Thoracic aorta (tissue), 2 donors: ENCODE results near the gene RAD51. TPM values are rescaled to one million over a fixed set of nuclear protein-coding genes. Genes with fewer than 3 reads are reported as not detected.

Source experiments
- ATAC-seq: fragments of 150-250 bp; one replicate; pipeline ENCODE4 v1.8.0; 2017; ENCODE audit warnings: low read depth; ENCODE audit not compliant: insufficient number of reproducible peaks, low FRiP score
- DNase-seq: peaks from one replicate; pipeline ENCODE4 v3.0.0-alpha.2; 2020; ENCODE audit warnings: low spot score
- H3K27ac ChIP-seq, 2 donors: fragments of 200-600 bp; sonication (generic); 1 replicate in 1 of 2; 2 replicates in 1 of 2; pipeline ENCODE4 v1.5.1; 2016; ENCODE audit warnings: mild to moderate bottlenecking in 2 of 2, moderate library complexity in 2 of 2
- H3K27me3 ChIP-seq: fragments of 200-600 bp; sonication (generic); replicated peaks from 2 replicates; pipeline ENCODE4 v1.6.0; 2016; ENCODE audit warnings: mild to moderate bottlenecking; ENCODE audit not compliant: insufficient read depth
- H3K36me3 ChIP-seq: fragments of 200-600 bp; sonication (generic); one replicate; pipeline ENCODE4 v1.5.1; 2016
- H3K4me1 ChIP-seq, 2 donors: fragments of 200-600 bp; sonication (generic); 1 replicate in 1 of 2; 2 replicates in 1 of 2; pipeline versions ENCODE4 v1.5.1 to v1.6.0; 2016; ENCODE audit warnings: low read depth in 2 of 2, mild to moderate bottlenecking in 1 of 2; ENCODE audit not compliant: control insufficient read depth in 1 of 2
- H3K4me3 ChIP-seq: fragments of 200-600 bp; sonication (generic); 2 replicates; pipeline ENCODE4 v1.5.1; 2016; ENCODE audit warnings: mild to moderate bottlenecking
- H3K9me3 ChIP-seq: fragments of 200-600 bp; sonication (generic); 2 replicates; pipeline ENCODE4 v1.5.1; 2016
- CTCF ChIP-seq: fragments of 200-600 bp; sonication (generic); IDR thresholded peaks from one replicate; pipeline ENCODE4 v1.5.1; 2019; ENCODE audit warnings: antibody characterized with exemption
- total RNA-seq, 2 donors: library from RNA; depleted of rRNA; stranded (reverse); fragments of >200 nt; gene quantifications; one replicate each; pipeline versions ENCODE4 v1.1.0 to v1.2.3, GENCODE V29; 2016

RAD51 gene
- total RNA-seq, 2 donors from 2014 or later = 0.27 TPM; not detected in 1

GRCh38 chr15:40759961-40760360 lies 65.0 kb downstream of the RAD51 start:
- ATAC-seq = no peak
- H3K27ac ChIP-seq = no peak overlapping the region
- no peaks in the 10 kb centered on the region for H3K36me3 ChIP-seq
- no peak overlapping the region for H3K4me3 ChIP-seq
- no peak for DNase-seq
- peaks cover 5 to 24% of the 10 kb centered on the region in 2 donors for H3K4me1 ChIP-seq
- no peak for TF ChIP-seq CTCF
- H3K9me3 ChIP-seq = no peaks in the 10 kb centered on the region
- no peaks in the 10 kb centered on the region for H3K27me3 ChIP-seq

GRCh38 chr15:40762919-40763800 lies 68.2 kb downstream of the RAD51 start:
- no peak for TF ChIP-seq CTCF
- ATAC-seq (peak; percentile 29), DNase-seq (no peak)
- H3K36me3 ChIP-seq = no peaks in the 10 kb centered on the region
- H3K4me1 ChIP-seq = peaks cover 19 to 39% of the 10 kb centered on the region in 2 donors
- no peaks in the 10 kb centered on the region for H3K9me3 ChIP-seq
- H3K27ac ChIP-seq = peak overlapping the region; percentile 78 to 88
- peak overlapping the region; percentile 79 for H3K4me3 ChIP-seq
- H3K27me3 ChIP-seq = no peaks in the 10 kb centered on the region

GRCh38 chr15:40763801-40764628 lies 69.0 kb downstream of the RAD51 start, which contains the start of gene GCHFR:
Gene GCHFR (plus strand): TSS chr15:40764068. CDS start chr15:40764181, 113 bp downstream.
- peak; percentile 41 for TF ChIP-seq CTCF
- H3K36me3 ChIP-seq = no peaks in the 10 kb centered on the region
- H3K27me3 ChIP-seq = no peaks in the 10 kb centered on the region
- no peaks in the 10 kb centered on the region for H3K9me3 ChIP-seq
- H3K4me1 ChIP-seq = peaks cover 19 to 39% of the 10 kb centered on the region in 2 donors
- peak within 1 kb of the TSS; percentile 79 for H3K4me3 ChIP-seq
- DNase-seq (no peak), ATAC-seq (peak; percentile 26)
- peak within 1 kb of the TSS; percentile 78 to 88 for H3K27ac ChIP-seq

GRCh38 chr15:40764629-40765103 lies 69.7 kb downstream of the RAD51 start:
- no peaks in the 10 kb centered on the region for H3K36me3 ChIP-seq
- no peak for ATAC-seq
- H3K27me3 ChIP-seq = no peaks in the 10 kb centered on the region
- DNase-seq = no peak
- H3K4me1 ChIP-seq = peaks cover 19 to 39% of the 10 kb centered on the region in 2 donors
- H3K9me3 ChIP-seq = no peaks in the 10 kb centered on the region
- TF ChIP-seq CTCF = no peak
- H3K4me3 ChIP-seq = peak overlapping the region; percentile 79
- H3K27ac ChIP-seq = peak overlapping the region; percentile 78 to 88
